Activated T-helper 17 cell treated with anti-CD3 and anti-CD28 coated beads, Interleukin-2, amount 50 U/mL, for 72 hours (primary cell): ENCODE results near the gene INPP5D. TPM values are rescaled to one million over a fixed set of nuclear protein-coding genes. Genes with fewer than 3 reads are reported as not detected.
A peak's percentile ranks its signal among the peaks of the same experiment; 100 is the strongest.

Experiments used
- ATAC-seq: fragments of 150-1000 bp; cut with Tn5 transposase; replicated peaks from 2 replicates; pipeline ENCODE4 v1.10.0; 2021; ENCODE audit warnings: mild to moderate bottlenecking, moderate library complexity
- H3K27ac Mint-ChIP-seq: one replicate; pipeline ENCODE4 v1.8.0; 2022; ENCODE audit warnings: mixed read lengths
- H3K27me3 Mint-ChIP-seq: one replicate; pipeline ENCODE4 v1.8.0; 2022; ENCODE audit warnings: mixed read lengths
- H3K36me3 Mint-ChIP-seq: one replicate; pipeline ENCODE4 v1.8.0; 2022; ENCODE audit warnings: low read depth, mild to moderate bottlenecking, mixed read lengths
- H3K4me1 Mint-ChIP-seq: one replicate; pipeline ENCODE4 v1.8.0; 2022; ENCODE audit warnings: mixed read lengths
- H3K4me3 Mint-ChIP-seq: one replicate; pipeline ENCODE4 v1.8.0; 2022; ENCODE audit warnings: mild to moderate bottlenecking, mixed read lengths
- H3K9me3 Mint-ChIP-seq: one replicate; pipeline ENCODE4 v1.8.0; 2022; ENCODE audit warnings: mixed read lengths
- total RNA-seq, 2 donors: library from RNA; stranded (reverse); gene quantifications; one replicate each; pipeline ENCODE4 v1.2.3, GENCODE V29; 2022

INPP5D gene
- total RNA-seq, 2 donors from 2014 or later, result 81.6 to 89.8 TPM

GRCh38 chr2:233213975-233214374 lies 153.8 kb downstream of the INPP5D start:
- Mint-ChIP-seq H3K9me3 (no peaks in the 10 kb centered on the region), H3K36me3 (no peaks in the 10 kb centered on the region), H3K4me3 (no peak overlapping the region), H3K4me1 (peaks cover 9% of the 10 kb centered on the region), H3K27ac (no peak overlapping the region), H3K27me3 (no peaks in the 10 kb centered on the region)
- ATAC-seq, result no peak

GRCh38 chr2:233217892-233218377 lies 157.8 kb downstream of the INPP5D start:
- ATAC-seq, result no peak
- no peaks in the 10 kb centered on the region for H3K9me3 Mint-ChIP-seq
- H3K27ac Mint-ChIP-seq, result no peak overlapping the region
- no peak overlapping the region for H3K4me3 Mint-ChIP-seq
- no peaks in the 10 kb centered on the region for H3K36me3 Mint-ChIP-seq
- no peaks in the 10 kb centered on the region for H3K27me3 Mint-ChIP-seq
- no peaks in the 10 kb centered on the region for H3K4me1 Mint-ChIP-seq

- Mint-ChIP-seq H3K4me3 (no peak overlapping the region), H3K9me3 (no peaks in the 10 kb centered on the region), H3K27ac (peak overlapping the region; percentile 48), H3K36me3 (no peaks in the 10 kb centered on the region), H3K4me1 (no peaks in the 10 kb centered on the region), H3K27me3 (no peaks in the 10 kb centered on the region)
- ATAC-seq, result no peak
Observed at GRCh38 chr2:233218836-233219235, 158.7 kb downstream of the INPP5D start.

DNA sequence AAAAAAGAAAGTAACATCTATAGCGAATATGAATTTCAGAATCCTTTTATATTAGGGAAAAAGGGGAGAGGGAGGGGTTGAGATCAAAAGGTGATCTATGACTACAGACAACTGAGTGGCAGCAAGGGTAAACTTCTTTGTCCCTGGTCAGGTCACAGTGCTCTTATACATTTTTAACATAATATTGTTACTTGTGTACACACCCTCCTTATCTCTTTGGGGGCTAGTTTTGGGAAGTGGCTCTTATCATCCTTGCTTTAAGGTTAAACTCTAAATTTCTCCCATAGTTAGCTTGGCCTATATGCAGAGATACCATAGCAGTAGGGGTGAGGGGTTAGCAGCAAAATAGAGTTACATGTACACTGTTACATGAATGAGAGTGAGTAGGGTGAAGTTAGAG lies 159.7 kb downstream of the INPP5D start:
- H3K27ac Mint-ChIP-seq, result no peak overlapping the region
- no peaks in the 10 kb centered on the region for H3K36me3 Mint-ChIP-seq
- no peaks in the 10 kb centered on the region for H3K27me3 Mint-ChIP-seq
- H3K4me1 Mint-ChIP-seq, result no peaks in the 10 kb centered on the region
- H3K9me3 Mint-ChIP-seq, result no peaks in the 10 kb centered on the region
- ATAC-seq, result no peak
- no peak overlapping the region for H3K4me3 Mint-ChIP-seq

- no peak for ATAC-seq
- H3K27me3 Mint-ChIP-seq, result no peaks in the 10 kb centered on the region
- no peak overlapping the region for H3K27ac Mint-ChIP-seq
- H3K9me3 Mint-ChIP-seq, result no peaks in the 10 kb centered on the region
- H3K4me1 Mint-ChIP-seq, result peaks cover 10% of the 10 kb centered on the region
- H3K4me3 Mint-ChIP-seq, result no peak overlapping the region
- no peaks in the 10 kb centered on the region for H3K36me3 Mint-ChIP-seq
Observed at GRCh38 chr2:233221378-233222063, 161.4 kb downstream of the INPP5D start.

- Mint-ChIP-seq H3K27ac (no peak overlapping the region), H3K36me3 (no peaks in the 10 kb centered on the region), H3K4me1 (peaks cover 13% of the 10 kb centered on the region), H3K4me3 (no peak overlapping the region), H3K9me3 (no peaks in the 10 kb centered on the region), H3K27me3 (no peaks in the 10 kb centered on the region)
- no peak for ATAC-seq
Observed at GRCh38 chr2:233223059-233223894, 163.1 kb downstream of the INPP5D start.

GRCh38 chr2:233225230-233226068 lies 165.3 kb downstream of the INPP5D start:
- Mint-ChIP-seq H3K4me1 (peaks cover 18% of the 10 kb centered on the region), H3K27me3 (no peaks in the 10 kb centered on the region), H3K4me3 (no peak overlapping the region), H3K27ac (peak overlapping the region; percentile 56), H3K9me3 (no peaks in the 10 kb centered on the region), H3K36me3 (no peaks in the 10 kb centered on the region)
- peak; percentile 49 for ATAC-seq

DNA sequence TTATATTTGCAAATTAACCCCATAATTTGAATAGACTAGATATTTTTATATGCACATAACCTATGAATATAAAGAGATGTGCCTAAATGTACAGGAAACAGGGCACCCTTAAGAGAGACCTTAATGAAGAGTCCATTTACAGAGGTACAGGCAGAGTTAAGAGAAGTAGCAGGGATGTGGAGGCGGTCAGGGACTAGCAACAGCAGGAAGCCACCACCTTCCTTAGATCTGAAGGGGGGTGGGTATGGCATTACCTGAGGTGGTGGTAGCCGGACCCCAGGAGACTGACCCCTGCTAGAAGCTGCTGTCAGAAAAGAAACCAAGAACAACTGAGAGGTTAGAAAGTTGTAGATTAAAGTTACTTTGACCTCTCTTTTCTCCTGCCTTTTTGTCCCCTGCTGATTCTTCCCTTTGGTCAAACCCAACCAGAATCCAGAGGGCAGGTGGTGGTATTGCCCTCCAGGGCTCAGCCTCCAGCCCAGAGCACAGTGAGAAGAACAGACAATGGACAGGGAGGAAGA lies 166.4 kb downstream of the INPP5D start:
- ATAC-seq, result no peak
- H3K4me1 Mint-ChIP-seq, result peaks cover 24% of the 10 kb centered on the region

DNA sequence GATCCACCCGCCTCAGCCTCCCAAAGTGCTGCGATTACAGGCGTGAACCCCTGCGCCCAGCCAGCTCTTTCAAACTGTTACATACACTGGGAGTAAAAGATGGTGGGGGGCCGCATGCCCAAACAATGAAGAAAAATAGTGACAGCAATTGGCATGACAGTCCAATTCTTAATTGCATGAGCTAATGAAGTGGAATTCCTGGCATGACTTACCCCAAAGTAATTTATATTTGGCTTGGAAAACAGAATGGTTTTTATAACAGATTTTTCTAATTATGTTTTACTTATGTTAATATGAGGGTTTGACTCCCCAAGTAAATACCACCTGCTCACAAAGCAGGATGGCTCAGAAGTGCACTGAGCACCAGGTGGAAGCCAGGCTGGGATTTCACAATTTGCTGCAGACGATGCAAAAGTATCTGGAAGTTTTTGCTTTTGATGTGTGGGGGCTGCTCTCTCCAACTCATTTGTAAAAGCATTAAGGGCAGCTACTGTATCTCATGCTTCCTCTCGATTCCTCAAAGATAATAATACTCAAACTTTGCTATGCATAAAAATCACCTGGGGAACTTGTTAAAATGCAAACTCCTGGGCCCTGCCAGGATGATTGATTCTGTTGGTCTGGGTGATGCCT lies 167.3 kb downstream of the INPP5D start:
- Mint-ChIP-seq H3K27ac (no peak overlapping the region), H3K9me3 (no peaks in the 10 kb centered on the region), H3K36me3 (no peaks in the 10 kb centered on the region), H3K27me3 (no peaks in the 10 kb centered on the region), H3K4me3 (no peak overlapping the region), H3K4me1 (peaks cover 24% of the 10 kb centered on the region)
- no peak for ATAC-seq

More for the DNA sequence above, 166.4 kb downstream of the INPP5D start:
- no peaks in the 10 kb centered on the region for H3K9me3 Mint-ChIP-seq
- H3K4me3 Mint-ChIP-seq, result no peak overlapping the region
- no peak overlapping the region for H3K27ac Mint-ChIP-seq
- H3K36me3 Mint-ChIP-seq, result no peaks in the 10 kb centered on the region
- no peaks in the 10 kb centered on the region for H3K27me3 Mint-ChIP-seq

DNA sequence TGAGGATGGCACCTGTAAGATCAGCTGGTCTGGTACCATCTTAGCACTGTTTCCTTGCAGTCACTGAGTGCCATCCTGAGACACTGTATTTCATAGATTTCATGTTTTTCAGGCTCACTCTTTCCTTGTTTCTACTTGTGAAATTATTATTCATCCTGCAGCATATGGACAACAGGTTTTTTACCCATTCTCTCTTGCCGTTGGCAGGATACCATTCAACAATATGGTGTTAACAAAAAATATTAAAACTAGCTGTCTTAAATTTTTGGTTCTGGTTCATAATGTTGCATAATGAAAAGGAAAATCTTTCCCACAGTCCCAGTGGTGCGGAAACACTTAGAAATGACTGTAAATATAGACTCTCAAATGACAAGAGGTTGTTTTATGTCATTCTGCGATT lies 168.2 kb downstream of the INPP5D start:
- H3K4me1 Mint-ChIP-seq, result peaks cover 24% of the 10 kb centered on the region
- no peaks in the 10 kb centered on the region for H3K36me3 Mint-ChIP-seq
- H3K9me3 Mint-ChIP-seq, result no peaks in the 10 kb centered on the region
- no peak overlapping the region for H3K4me3 Mint-ChIP-seq
- H3K27me3 Mint-ChIP-seq, result no peaks in the 10 kb centered on the region
- no peak overlapping the region for H3K27ac Mint-ChIP-seq
- ATAC-seq, result no peak

DNA sequence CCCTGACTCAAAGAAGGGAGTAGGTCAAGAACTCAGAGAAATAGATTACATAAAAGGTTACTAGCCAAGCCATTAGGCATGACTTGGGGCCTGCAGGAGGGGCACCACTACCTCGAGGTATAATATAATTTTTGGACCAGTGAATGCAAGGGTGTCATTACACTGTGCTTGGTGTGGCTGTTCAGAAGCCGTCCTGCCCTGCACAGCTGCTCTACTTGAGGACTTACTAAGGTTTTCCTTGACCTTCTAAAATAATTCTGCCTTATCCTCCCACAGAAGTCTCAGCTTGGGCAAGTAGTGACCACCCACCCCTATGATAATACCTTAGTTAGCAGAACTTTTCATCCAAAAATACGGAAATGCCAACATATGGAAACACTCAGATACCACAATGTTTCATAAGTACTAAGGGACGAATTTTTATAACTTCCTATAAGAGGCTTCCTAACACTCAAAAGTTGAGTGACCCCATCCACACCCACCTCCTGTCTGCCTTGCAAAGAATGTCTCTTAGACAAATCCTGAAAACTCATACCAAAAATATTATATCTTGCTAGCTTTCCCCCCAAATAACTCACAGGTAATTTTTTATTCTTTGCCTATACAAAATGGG lies 173.6 kb downstream of the INPP5D start:
- peak; percentile 25 for ATAC-seq
- Mint-ChIP-seq H3K9me3 (no peaks in the 10 kb centered on the region), H3K4me3 (peak overlapping the region; percentile 50), H3K27me3 (no peaks in the 10 kb centered on the region), H3K36me3 (no peaks in the 10 kb centered on the region), H3K27ac (peak overlapping the region; percentile 84), H3K4me1 (peaks cover 29% of the 10 kb centered on the region)

DNA sequence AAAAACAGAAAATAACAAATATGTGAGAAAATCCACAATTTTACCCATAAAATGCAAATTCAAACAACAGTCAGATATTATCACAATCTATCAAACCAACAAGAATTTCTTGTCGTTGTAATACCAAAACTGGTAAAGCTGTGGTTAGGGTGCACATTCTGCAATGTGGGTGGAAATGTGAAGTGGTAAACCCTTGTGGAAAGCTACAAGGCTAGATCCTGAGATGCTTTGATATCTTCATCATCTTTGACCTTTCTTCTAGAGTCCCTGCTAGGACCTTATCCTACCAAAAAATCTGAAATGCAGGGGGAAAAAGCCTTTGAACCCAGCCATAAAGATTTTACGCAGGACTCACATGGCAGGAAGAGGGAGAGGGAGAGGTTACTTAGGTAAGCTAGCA lies 174.1 kb downstream of the INPP5D start:
- Mint-ChIP-seq H3K9me3 (no peaks in the 10 kb centered on the region), H3K27me3 (no peaks in the 10 kb centered on the region), H3K4me3 (peak overlapping the region; percentile 50), H3K4me1 (peaks cover 34% of the 10 kb centered on the region), H3K27ac (peak overlapping the region; percentile 84), H3K36me3 (no peaks in the 10 kb centered on the region)
- ATAC-seq, result peak; percentile 71

- Mint-ChIP-seq H3K27ac (peak overlapping the region; percentile 84), H3K36me3 (no peaks in the 10 kb centered on the region), H3K27me3 (no peaks in the 10 kb centered on the region), H3K4me3 (peak overlapping the region; percentile 50), H3K4me1 (peaks cover 38% of the 10 kb centered on the region), H3K9me3 (no peaks in the 10 kb centered on the region)
- peak; percentile 26 for ATAC-seq
Observed at GRCh38 chr2:233234996-233235395, 174.9 kb downstream of the INPP5D start.
